ENCODE measurements around the gene RPH3AL.
"Not testable (repeated sequence)": the region's sequence is repeated elsewhere in the genome, so short reads cannot be mapped to it uniquely, and the experiment has no call there.

RPH3AL gene

GRCh38 chr17:372157-373152 is 19.8 kb upstream of the RPH3AL start:
- no peak for DNase-seq (ENCODE audit: low read depth in 1 of 2, low spot score in 1 of 2)
- in situ Hi-C loops (cut with HindIII; ENCODE audit: low pct_unique_long_range_greater_than_20kb, low sequenced_read_pairs), result no loop called here
- no peak for TF ChIP-seq JUND (IDR thresholded peaks at IDR 0.05; ENCODE audit: low read depth)

GRCh38 chr17:371583-371982 is 19.0 kb upstream of the RPH3AL start:
- DNase-seq (ENCODE audit: low read depth in 1 of 2, low spot score in 1 of 2), result no peak
- in situ Hi-C loops (cut with HindIII; ENCODE audit: low pct_unique_long_range_greater_than_20kb, low sequenced_read_pairs), result no loop called here
- no peak for TF ChIP-seq JUND (IDR thresholded peaks at IDR 0.05; ENCODE audit: low read depth)

GRCh38 chr17:367656-368055 is 15.0 kb upstream of the RPH3AL start:
- in situ Hi-C loops (cut with HindIII; ENCODE audit: low pct_unique_long_range_greater_than_20kb, low sequenced_read_pairs); DNase-seq (ENCODE audit: low read depth in 1 of 2, low spot score in 1 of 2): not testable (repeated sequence)

GRCh38 chr17:366657-367615 is 14.3 kb upstream of the RPH3AL start:
- in situ Hi-C loops (cut with HindIII; ENCODE audit: low pct_unique_long_range_greater_than_20kb, low sequenced_read_pairs), result not testable (repeated sequence)

GRCh38 chr17:364766-365165 is 12.2 kb upstream of the RPH3AL start:
- in situ Hi-C loops (cut with HindIII; ENCODE audit: low pct_unique_long_range_greater_than_20kb, low sequenced_read_pairs), result no loop called here
- no peak for TF ChIP-seq JUND (IDR thresholded peaks at IDR 0.05; ENCODE audit: low read depth)

More at GRCh38 chr17:366657-367615, 14.3 kb upstream of the RPH3AL start:
- not testable (repeated sequence) for DNase-seq (ENCODE audit: low read depth in 1 of 2, low spot score in 1 of 2)

GRCh38 chr17:364308-364707 is 11.7 kb upstream of the RPH3AL start:
- in situ Hi-C loops (cut with HindIII; ENCODE audit: low pct_unique_long_range_greater_than_20kb, low sequenced_read_pairs), result no loop called here
- TF ChIP-seq JUND (IDR thresholded peaks at IDR 0.05; ENCODE audit: low read depth), result no peak

More at GRCh38 chr17:364766-365165, 12.2 kb upstream of the RPH3AL start:
- DNase-seq (ENCODE audit: low read depth in 1 of 2, low spot score in 1 of 2), result no peak

GRCh38 chr17:362721-363120 is 10.1 kb upstream of the RPH3AL start:
- DNase-seq (ENCODE audit: low read depth in 1 of 2, low spot score in 1 of 2), result no peak
- no peak for TF ChIP-seq JUND (IDR thresholded peaks at IDR 0.05; ENCODE audit: low read depth)
- in situ Hi-C loops (cut with HindIII; ENCODE audit: low pct_unique_long_range_greater_than_20kb, low sequenced_read_pairs), result no loop called here

More at GRCh38 chr17:364308-364707, 11.7 kb upstream of the RPH3AL start:
- DNase-seq (ENCODE audit: low read depth in 1 of 2, low spot score in 1 of 2), result no peak

- in situ Hi-C loops (cut with HindIII; ENCODE audit: low pct_unique_long_range_greater_than_20kb, low sequenced_read_pairs), result no loop called here
- no peak for TF ChIP-seq JUND (IDR thresholded peaks at IDR 0.05; ENCODE audit: low read depth)
Observed at GRCh38 chr17:360092-360750, 7.6 kb upstream of the RPH3AL start.

GRCh38 chr17:358491-359151 is 6.0 kb upstream of the RPH3AL start:
- in situ Hi-C loops (cut with HindIII; ENCODE audit: low pct_unique_long_range_greater_than_20kb, low sequenced_read_pairs), result no loop called here
- no peak for TF ChIP-seq JUND (IDR thresholded peaks at IDR 0.05; ENCODE audit: low read depth)
- no peak for DNase-seq (ENCODE audit: low read depth in 1 of 2, low spot score in 1 of 2)

More at GRCh38 chr17:360092-360750, 7.6 kb upstream of the RPH3AL start:
- DNase-seq (ENCODE audit: low read depth in 1 of 2, low spot score in 1 of 2), result no peak

- DNase-seq (ENCODE audit: low read depth in 1 of 2, low spot score in 1 of 2), result no peak
- in situ Hi-C loops (cut with HindIII; ENCODE audit: low pct_unique_long_range_greater_than_20kb, low sequenced_read_pairs), result no loop called here
- TF ChIP-seq JUND (IDR thresholded peaks at IDR 0.05; ENCODE audit: low read depth), result no peak
Observed at GRCh38 chr17:357644-358043, 5.0 kb upstream of the RPH3AL start.

- no peak for DNase-seq (ENCODE audit: low read depth in 1 of 2, low spot score in 1 of 2)
- in situ Hi-C loops (cut with HindIII; ENCODE audit: low pct_unique_long_range_greater_than_20kb, low sequenced_read_pairs), result no loop called here
- TF ChIP-seq JUND (IDR thresholded peaks at IDR 0.05; ENCODE audit: low read depth), result no peak
Observed at GRCh38 chr17:356671-357434, 4.2 kb upstream of the RPH3AL start.

Measured in T47D (cell line).